Kidney (tissue), 14 donors: Measurements from ENCODE around the gene SCAF4. TPM values are rescaled to one million over a fixed set of nuclear protein-coding genes. Genes with fewer than 3 reads are reported as not detected.
"Not testable (repeated sequence)": the region's sequence is repeated elsewhere in the genome, so short reads cannot be mapped to it uniquely, and the experiment has no call there.

ENCODE experiments used
- DNase-seq, 5 donors: peaks; one replicate each; pipeline ENCODE4 v3.0.0-alpha.2; 2013 to 2020
- FAIRE-seq: peaks from 2 replicates; lab custom pipeline; 2012; peaks lifted over from hg19 to GRCh38; lab: Jason Lieb, UNC
- H3K27ac ChIP-seq, 2 donors: one replicate each; pipeline ENCODE4 v1.7.0; 2013; ENCODE audit warnings: low read depth in 2 of 2, low read length in 2 of 2, inconsistent platforms in 1 of 2
- H3K27me3 ChIP-seq: one replicate; pipeline ENCODE4 v1.7.1; 2013; ENCODE audit warnings: low read length, inconsistent platforms; ENCODE audit not compliant: control insufficient read depth, insufficient read depth
- H3K36me3 ChIP-seq, 3 donors: one replicate each; pipeline versions ENCODE4 v1.7.0 to v1.7.1; 2013; ENCODE audit warnings: low read length in 3 of 3, control low read depth in 1 of 3, inconsistent platforms in 1 of 3; ENCODE audit not compliant: insufficient read depth in 3 of 3, control insufficient read depth in 2 of 3
- H3K4me1 ChIP-seq, 3 donors: one replicate each; pipeline versions ENCODE4 v1.7.0 to v1.7.1; 2013; ENCODE audit warnings: low read length in 3 of 3, inconsistent platforms in 1 of 3, low read depth in 1 of 3; ENCODE audit not compliant: control insufficient read depth in 2 of 3, insufficient read depth in 2 of 3
- H3K4me3 ChIP-seq, 3 donors: one replicate each; pipeline versions ENCODE4 v1.7.0 to v1.8.1; 2013; ENCODE audit warnings: low read length in 3 of 3, control low read depth in 1 of 3, inconsistent platforms in 1 of 3
- H3K9ac ChIP-seq, 3 donors: one replicate each; pipeline versions ENCODE4 v1.7.0 to v1.7.1; 2013; ENCODE audit warnings: low read length in 3 of 3, control low read depth in 1 of 3, inconsistent platforms in 1 of 3
- H3K9me3 ChIP-seq, 3 donors: one replicate each; pipeline versions ENCODE4 v1.7.0 to v1.7.1; 2013; ENCODE audit warnings: low read length in 3 of 3, control low read depth in 1 of 3, inconsistent platforms in 1 of 3; ENCODE audit not compliant: control insufficient read depth in 2 of 3, insufficient read depth in 1 of 3
- intact Hi-C: fragments of 100-400 bp; cut with DNase I; formaldehyde crosslinking; loops from one replicate; pipeline ENCODE4 v1.11.1; 2022
- polyA plus RNA-seq: library from polyadenylated mRNA; stranded (reverse); fragments of 350-450 nt; fragmentation: Illumina TruSeq; extraction: RNeasy Lipid Tissue Mini Kit (QIAGEN cat#74804); gene quantifications from one replicate; pipeline ENCODE4 v1.2.3, GENCODE V29; 2014; ENCODE audit warnings: low read depth, low replicate concordance; ENCODE audit not compliant: insufficient read depth
- total RNA-seq: library from RNA; stranded (reverse); fragmentation: NEBNext Ultra II Directional; extraction: Animal tissue kit (Norgen Biotek cat#: 25700); gene quantifications from one replicate; pipeline ENCODE4 v1.2.1, GENCODE V29; 2021
- TF ChIP-seq, protein P1 (sequence below): IDR thresholded peaks from 3 replicates; pipeline ENCODE4 v1.5.1; 2012; ENCODE audit warnings: mild to moderate bottlenecking, moderate library complexity, borderline replicate concordance; ENCODE audit not compliant: insufficient read depth; ENCODE audit errors: extremely low read depth
- donor health status: control.
- donor health status: control.
- donor health status: control.
- donor health status: control.
- donor health status: control.
- donor health status: DM: yes; HTN: yes; CAD: no.
- donor health status: Normal renal cell carcinoma (clear cell type).

Gene SCAF4
- total and polyA plus RNA-seq, 2 donors from 2014 or later: 7.4 to 30.6 TPM

DNA sequence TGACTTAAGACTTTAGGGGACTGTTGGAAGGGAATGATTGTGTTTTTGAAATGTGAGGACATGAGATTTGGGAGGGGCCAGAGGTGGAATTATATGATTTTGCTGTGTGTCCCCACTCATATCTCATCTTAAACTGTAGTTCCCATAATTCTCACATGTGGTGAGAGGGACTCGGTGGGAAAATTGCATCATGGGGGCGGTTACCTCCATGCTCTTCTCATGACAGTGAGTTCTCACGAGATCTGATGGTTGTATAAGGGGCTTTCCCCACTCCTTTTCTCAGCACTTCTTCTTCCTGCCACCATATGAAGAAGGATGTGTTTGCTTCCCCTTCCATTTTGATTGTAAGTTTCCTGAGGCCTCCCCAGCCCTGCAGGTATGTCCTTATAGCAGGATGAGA, 35.0 kb upstream of the SCAF4 start:
- Histone ChIP-seq H3K36me3 (no peaks in the 10 kb centered on the region), H3K4me3 (no peak overlapping the region), H3K4me1 (no peaks in the 10 kb centered on the region), H3K9me3 (no peaks in the 10 kb centered on the region), H3K27ac (no peak overlapping the region), H3K9ac (no peak overlapping the region), H3K27me3 (no peaks in the 10 kb centered on the region)
- FAIRE-seq (no peak), DNase-seq (no peak)
- intact Hi-C loops: no loop called here
- TF ChIP-seq, protein P1, sequence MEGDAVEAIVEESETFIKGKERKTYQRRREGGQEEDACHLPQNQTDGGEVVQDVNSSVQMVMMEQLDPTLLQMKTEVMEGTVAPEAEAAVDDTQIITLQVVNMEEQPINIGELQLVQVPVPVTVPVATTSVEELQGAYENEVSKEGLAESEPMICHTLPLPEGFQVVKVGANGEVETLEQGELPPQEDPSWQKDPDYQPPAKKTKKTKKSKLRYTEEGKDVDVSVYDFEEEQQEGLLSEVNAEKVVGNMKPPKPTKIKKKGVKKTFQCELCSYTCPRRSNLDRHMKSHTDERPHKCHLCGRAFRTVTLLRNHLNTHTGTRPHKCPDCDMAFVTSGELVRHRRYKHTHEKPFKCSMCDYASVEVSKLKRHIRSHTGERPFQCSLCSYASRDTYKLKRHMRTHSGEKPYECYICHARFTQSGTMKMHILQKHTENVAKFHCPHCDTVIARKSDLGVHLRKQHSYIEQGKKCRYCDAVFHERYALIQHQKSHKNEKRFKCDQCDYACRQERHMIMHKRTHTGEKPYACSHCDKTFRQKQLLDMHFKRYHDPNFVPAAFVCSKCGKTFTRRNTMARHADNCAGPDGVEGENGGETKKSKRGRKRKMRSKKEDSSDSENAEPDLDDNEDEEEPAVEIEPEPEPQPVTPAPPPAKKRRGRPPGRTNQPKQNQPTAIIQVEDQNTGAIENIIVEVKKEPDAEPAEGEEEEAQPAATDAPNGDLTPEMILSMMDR: no peak

DNA sequence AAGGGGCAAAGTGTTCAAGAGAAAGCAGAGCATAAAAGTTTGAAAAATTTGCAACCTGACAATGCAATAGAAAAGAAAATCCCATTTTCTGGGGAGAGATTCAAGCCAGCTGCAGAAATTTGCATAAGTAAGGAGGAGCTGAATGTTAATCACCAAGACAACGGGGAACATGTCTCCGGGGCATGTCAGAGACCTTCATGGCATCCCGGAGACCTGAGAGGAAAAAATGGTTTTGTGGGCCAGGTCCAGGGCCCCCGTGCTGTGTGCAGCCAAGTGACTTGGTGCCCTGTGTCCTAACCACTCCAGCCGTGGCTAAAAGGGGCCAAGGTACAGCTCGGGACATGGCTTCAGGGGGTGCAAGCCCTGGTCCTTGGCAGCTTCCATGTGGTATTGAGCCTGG, 33.9 kb upstream of the SCAF4 start:
- H3K27ac ChIP-seq, DNase-seq, FAIRE-seq, H3K36me3 ChIP-seq, H3K4me3 ChIP-seq, intact Hi-C loops, H3K9me3 ChIP-seq, H3K9ac ChIP-seq, H3K27me3 ChIP-seq, H3K4me1 ChIP-seq: not testable (repeated sequence)

DNA sequence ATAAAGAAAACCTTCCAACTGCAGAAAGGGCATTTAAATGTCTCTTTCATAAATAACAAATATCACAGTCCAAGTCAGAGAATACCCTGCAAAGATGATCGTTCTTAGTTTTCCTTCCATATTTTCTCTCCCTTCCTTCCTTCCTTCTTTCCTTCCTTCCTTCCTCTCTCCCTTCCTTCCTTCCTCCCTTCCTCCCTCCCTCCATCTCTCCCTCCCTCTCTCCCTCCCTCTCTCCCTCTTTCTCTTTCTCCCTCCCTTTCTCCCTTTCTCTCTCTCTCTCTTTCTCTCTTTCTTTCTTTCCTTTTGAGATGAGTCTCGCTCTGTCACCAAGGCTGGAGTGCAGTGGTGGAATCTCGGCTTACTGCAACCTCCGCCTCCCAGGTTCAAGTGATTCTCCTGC, 29.0 kb upstream of the SCAF4 start:
- no peak overlapping the region for H3K4me3 ChIP-seq
- no peaks in the 10 kb centered on the region for H3K36me3 ChIP-seq
- TF ChIP-seq, protein P1: no peak
- no peak for DNase-seq
- FAIRE-seq: no peak
- H3K9me3 ChIP-seq: no peaks in the 10 kb centered on the region
- H3K4me1 ChIP-seq: no peaks in the 10 kb centered on the region
- H3K27ac ChIP-seq: no peak overlapping the region
- H3K27me3 ChIP-seq: no peaks in the 10 kb centered on the region
- intact Hi-C loops: no loop called here
- no peak overlapping the region for H3K9ac ChIP-seq

DNA sequence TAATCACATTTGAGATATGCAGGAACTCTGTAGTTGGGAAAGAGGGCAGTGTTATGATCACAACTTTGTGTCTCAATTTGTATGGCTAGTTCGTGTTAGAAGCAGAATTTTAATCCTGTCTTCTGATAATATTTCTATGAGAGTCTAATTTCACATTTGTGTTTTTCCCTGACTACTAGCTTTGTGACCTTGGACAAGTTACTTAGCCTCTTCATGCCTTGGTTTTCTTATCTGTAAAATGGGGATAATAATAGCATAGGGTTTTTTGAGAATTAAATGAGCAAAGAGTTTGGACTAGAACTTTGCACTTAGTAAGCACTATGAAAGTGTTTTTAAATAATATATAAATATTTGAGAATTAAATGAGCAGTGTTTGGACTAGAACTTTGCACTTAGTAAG, 24.9 kb upstream of the SCAF4 start:
- intact Hi-C loops: no loop called here
- no peaks in the 10 kb centered on the region for H3K27me3 ChIP-seq
- DNase-seq: no peak
- no peaks in the 10 kb centered on the region for H3K36me3 ChIP-seq
- FAIRE-seq: no peak
- H3K27ac ChIP-seq: no peak overlapping the region
- TF ChIP-seq, protein P1: no peak
- H3K9me3 ChIP-seq: no peaks in the 10 kb centered on the region
- H3K9ac ChIP-seq: no peak overlapping the region
- no peaks in the 10 kb centered on the region for H3K4me1 ChIP-seq
- no peak overlapping the region for H3K4me3 ChIP-seq
